ENCODE results near the gene SV2B.

The SV2B gene

DNA sequence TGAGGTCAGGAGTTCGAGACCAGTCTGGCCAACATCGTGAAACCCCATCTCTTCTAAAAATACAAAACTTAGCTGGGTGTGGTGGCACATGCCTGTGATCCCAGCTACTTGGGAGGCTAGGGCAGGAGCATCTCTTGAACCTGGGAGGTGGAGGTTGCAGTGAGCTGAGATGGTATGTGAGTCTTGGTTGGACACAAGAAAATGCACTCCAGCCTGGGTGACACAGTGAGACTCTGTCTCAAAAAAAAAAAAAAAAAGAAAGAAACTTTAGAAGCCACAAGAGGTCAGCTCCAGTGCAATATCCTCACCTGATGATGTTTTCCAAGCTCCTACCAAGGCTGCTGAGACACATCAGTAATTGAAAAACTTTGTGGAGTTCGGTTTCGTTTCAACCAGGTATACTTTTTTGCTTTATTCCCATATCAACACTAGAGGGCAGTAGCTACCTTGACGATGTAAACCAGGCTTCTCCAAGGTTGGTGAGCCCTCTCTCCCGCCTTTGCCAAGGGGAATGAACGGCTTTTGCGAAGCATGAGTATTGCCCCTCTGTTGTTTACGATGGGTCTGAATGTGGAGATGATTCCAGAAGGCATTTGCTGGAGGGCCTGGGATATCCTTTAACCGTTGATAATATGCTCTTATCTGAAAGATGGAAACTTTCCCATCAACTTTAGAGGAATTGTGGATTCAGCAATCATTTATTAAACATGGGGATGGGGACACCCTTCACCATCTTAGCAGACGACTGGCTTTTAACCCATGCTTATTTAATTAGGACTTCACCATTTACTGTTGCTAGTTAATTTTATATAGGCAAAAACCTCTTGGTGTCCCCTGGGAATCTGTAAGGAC, 202.8 kb downstream of the SV2B start:
- no peak overlapping the region for H3K4me3 ChIP-seq (ENCODE audit: low read length)
- TF ChIP-seq, protein P1, sequence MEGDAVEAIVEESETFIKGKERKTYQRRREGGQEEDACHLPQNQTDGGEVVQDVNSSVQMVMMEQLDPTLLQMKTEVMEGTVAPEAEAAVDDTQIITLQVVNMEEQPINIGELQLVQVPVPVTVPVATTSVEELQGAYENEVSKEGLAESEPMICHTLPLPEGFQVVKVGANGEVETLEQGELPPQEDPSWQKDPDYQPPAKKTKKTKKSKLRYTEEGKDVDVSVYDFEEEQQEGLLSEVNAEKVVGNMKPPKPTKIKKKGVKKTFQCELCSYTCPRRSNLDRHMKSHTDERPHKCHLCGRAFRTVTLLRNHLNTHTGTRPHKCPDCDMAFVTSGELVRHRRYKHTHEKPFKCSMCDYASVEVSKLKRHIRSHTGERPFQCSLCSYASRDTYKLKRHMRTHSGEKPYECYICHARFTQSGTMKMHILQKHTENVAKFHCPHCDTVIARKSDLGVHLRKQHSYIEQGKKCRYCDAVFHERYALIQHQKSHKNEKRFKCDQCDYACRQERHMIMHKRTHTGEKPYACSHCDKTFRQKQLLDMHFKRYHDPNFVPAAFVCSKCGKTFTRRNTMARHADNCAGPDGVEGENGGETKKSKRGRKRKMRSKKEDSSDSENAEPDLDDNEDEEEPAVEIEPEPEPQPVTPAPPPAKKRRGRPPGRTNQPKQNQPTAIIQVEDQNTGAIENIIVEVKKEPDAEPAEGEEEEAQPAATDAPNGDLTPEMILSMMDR (conservative IDR thresholded peaks at IDR 0.05; ENCODE audit: low read length), result peak; percentile 84
- peak; percentile 66 for DNase-seq (ENCODE audit: low read depth)

DNA sequence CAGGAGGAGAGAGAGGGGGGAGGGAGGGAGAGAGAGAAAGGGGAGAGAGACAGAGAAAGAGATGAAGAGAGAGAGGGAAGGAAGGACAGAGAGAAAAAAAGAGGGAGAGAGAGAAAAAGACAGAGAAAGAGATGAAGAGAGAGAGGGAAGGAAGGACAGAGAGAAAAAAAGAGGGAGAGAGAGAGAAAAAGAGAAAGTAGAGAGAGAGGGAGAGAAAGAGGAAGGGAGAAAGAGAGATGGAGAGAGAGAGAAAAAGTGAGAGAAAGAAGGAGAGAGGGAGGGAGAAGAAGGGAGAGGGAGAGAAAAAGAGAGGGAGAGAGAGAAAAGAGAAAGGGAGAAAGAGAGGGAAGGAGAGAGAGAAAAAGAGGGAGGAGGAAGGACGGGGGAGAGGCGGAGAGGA, 204.2 kb downstream of the SV2B start:
- TF ChIP-seq, protein P1 (conservative IDR thresholded peaks at IDR 0.05; ENCODE audit: low read length), result no peak
- no peak overlapping the region for H3K4me3 ChIP-seq (ENCODE audit: low read length)
- no peak for DNase-seq (ENCODE audit: low read depth)

DNA sequence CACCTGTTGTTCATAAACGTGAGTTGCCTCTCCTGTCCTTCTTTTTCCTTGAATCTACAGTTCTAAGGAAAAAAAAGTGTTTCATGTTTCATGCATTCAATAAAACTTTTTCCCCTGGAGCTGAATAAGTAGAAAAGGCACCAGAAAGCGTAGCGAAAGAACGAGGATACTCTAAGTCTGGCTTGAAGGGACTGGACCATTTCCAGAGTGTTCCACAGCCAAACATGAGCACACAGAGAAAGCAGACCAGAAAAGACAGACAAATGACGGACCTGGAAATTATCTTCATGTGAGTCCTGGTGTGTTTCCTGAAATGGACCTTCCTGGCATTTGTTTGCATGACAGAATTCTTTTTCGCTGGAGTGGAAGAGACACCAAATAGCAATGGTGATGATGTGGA, 204.7 kb downstream of the SV2B start:
- H3K4me3 ChIP-seq (ENCODE audit: low read length), result no peak overlapping the region
- TF ChIP-seq, protein P1 (conservative IDR thresholded peaks at IDR 0.05; ENCODE audit: low read length), result no peak
- DNase-seq (ENCODE audit: low read depth), result no peak

DNA sequence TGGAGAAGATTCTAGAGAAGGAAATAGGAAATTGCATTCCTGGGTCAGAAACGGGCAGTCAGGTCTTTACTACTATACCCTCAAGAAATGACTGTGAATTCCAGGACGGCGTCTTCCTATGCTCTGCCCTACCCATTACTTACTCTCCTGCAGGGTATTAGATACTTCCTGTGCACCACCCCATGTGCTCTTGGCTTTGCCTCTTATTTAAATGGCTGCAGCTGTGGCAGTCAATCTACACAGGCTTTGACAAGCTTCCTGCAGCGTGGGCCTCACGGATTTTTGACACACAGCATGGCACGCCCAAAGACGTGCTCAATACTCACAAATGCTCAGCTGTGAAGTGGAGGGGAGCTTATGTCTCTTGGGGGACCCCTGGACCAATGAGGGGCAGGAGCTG, 206.1 kb downstream of the SV2B start:
- no peak overlapping the region for H3K4me3 ChIP-seq (ENCODE audit: low read length)

DNA sequence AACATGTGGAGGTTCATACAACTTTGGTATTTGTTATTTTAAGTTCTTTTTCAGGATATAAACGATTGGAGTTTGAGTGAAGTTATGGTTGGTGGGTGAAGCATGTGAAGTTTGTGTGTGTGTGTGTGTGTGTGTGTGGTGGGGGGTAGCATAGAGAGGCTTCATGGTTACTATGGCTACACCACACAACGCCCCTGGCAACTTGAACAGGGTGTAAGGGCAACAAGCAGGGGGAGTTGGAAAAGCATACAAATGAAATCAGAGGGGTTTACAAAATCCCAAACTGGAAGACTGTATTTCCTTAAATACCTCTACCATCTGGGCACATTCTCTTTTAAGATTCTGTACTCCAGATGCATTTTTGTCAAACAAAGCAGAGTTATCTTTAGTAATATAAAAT, 207.5 kb downstream of the SV2B start:
- TF ChIP-seq, protein P1 (conservative IDR thresholded peaks at IDR 0.05; ENCODE audit: low read length), result no peak
- no peak for DNase-seq (ENCODE audit: low read depth)
- no peak overlapping the region for H3K4me3 ChIP-seq (ENCODE audit: low read length)

More for the DNA sequence above, 206.1 kb downstream of the SV2B start:
- no peak for DNase-seq (ENCODE audit: low read depth)
- TF ChIP-seq, protein P1 (conservative IDR thresholded peaks at IDR 0.05; ENCODE audit: low read length), result no peak

DNA sequence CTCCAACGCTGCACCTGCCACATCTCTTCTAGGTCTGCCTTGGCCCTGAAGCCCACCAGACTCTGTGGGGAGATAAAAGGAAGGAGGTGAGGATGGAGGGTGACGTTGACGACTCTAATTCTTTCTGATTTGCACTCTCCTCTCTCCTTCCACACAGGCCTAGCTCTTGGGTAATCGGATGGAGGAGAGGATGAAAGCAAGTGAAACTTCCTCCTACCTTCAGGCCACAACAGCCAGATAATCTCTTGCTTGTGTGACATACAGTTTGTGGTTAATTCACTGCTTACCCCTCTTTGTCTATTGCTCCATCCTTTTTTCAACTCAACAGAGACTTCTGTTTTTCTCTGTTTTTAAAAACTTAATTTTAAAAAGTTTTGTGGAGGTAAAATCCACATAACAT, 208.1 kb downstream of the SV2B start:
- H3K4me3 ChIP-seq (ENCODE audit: low read length), result no peak overlapping the region
- DNase-seq (ENCODE audit: low read depth), result no peak

More for the DNA sequence above, 208.1 kb downstream of the SV2B start:
- TF ChIP-seq, protein P1 (conservative IDR thresholded peaks at IDR 0.05; ENCODE audit: low read length), result no peak

All from AG10803 (cell line).